Measurements from ENCODE around the gene PCLO.

DNA sequence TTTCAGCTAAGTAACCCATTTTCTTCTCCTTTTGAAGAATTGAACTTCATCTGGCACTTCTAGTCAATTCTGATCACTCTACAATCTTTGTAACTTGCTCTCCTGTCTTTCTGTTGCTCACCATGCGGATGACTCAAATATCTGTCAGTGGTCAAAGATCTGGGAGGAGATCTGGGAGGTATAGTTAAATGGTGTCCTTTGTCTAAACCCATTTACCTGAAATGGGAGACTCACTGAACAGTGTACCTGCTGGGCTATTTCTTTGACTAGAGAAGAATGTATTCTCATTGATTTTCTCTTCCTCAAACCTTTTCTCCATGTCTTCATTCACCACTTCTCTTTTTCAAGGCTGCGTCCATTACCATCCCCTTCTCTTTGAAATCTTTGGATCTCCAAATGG is 42.0 kb upstream of the PCLO start:
- TF ChIP-seq EP300 (IDR thresholded peaks at IDR 0.05) (no peak), POLR2AphosphoS5 (IDR thresholded peaks at IDR 0.05) (no peak), POLR2A (IDR thresholded peaks at IDR 0.05) (no peak)
